Posterior vena cava (tissue), 2 donors: ENCODE results near the gene C1orf52. TPM values are rescaled to one million over a fixed set of nuclear protein-coding genes. Genes with fewer than 3 reads are reported as not detected.

Source experiments
- DNase-seq: peaks from one replicate; pipeline ENCODE4 v3.0.0-alpha.2; 2020; ENCODE audit warnings: low spot score
- intact Hi-C, 2 donors: fragments of 100-400 bp; cut with DNase I; formaldehyde crosslinking; loops; one replicate each; pipeline versions ENCODE4 v1.14.1 to v1.14.2; 2022 to 2023
- total RNA-seq, 2 donors: library from RNA; stranded (reverse); fragmentation: NEBNext Ultra II Directional; extraction: Animal tissue kit (Norgen Biotek cat#: 25700); gene quantifications; one replicate each; pipeline ENCODE4 v1.2.1, GENCODE V29; 2021
- donor health status: DM: yes; HTN: yes; CAD: no.
- donor health status: DM: yes; HTN: yes; CAD: no.

The C1orf52 gene
- total RNA-seq, 2 donors from 2014 or later: 17.5 to 22.9 TPM

DNA sequence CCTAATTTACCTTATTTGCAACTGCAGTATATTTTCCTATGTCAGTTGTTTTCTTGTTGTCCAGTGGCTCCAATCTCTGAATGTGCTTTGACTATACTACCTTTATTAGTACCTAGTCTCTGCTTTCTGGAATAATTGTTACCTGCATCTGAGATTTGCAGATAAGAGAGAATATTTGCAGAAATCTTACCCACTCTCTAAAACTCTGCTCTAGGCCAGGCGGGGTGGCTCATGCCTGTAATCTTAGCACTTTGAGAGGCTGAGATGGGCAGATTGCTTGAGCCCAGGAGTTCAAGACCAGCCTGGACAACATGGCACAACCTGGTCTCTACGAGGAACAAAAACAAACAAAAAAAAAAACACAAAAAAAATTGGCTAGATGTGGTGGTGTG lies 56.6 kb downstream of the C1orf52 start:
- DNase-seq: no peak
- intact Hi-C loops: no loop called here

DNA sequence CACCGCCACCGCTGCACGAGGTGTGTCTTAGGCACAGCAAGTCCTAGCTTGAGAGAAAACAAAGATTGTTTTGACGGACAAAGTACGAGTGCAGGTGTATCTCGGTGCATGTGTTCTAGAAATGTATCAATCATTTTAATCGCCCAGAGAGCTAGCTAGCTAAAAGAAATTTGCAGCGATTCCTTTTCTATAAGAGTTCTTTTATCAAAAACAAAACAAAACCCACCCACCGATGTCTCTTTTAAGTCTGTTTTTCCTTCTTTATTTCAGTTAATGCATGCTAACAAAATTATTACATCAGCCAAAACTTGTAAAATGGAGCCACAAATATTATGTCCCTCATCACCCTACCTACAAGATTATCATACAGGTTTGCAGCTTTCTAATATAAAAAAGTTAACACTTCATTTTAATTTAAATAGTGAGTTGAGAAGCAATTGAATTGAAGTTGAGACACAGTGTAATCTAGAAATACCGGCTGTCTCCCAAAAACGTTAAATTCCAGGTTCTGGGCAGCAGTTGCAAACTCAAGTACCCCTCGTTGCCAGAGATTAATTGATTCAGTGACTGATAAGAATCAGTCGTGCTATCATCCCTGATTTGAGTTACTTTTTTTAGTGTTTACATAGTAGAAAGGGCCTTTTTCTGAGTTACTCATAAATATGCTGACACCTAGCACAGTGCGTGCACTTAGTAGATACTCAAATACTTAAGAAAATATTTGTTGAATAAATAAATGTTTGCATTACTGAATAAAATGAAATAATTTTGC lies 57.2 kb downstream of the C1orf52 start:
- intact Hi-C loops: no loop called here
- no peak for DNase-seq

DNA sequence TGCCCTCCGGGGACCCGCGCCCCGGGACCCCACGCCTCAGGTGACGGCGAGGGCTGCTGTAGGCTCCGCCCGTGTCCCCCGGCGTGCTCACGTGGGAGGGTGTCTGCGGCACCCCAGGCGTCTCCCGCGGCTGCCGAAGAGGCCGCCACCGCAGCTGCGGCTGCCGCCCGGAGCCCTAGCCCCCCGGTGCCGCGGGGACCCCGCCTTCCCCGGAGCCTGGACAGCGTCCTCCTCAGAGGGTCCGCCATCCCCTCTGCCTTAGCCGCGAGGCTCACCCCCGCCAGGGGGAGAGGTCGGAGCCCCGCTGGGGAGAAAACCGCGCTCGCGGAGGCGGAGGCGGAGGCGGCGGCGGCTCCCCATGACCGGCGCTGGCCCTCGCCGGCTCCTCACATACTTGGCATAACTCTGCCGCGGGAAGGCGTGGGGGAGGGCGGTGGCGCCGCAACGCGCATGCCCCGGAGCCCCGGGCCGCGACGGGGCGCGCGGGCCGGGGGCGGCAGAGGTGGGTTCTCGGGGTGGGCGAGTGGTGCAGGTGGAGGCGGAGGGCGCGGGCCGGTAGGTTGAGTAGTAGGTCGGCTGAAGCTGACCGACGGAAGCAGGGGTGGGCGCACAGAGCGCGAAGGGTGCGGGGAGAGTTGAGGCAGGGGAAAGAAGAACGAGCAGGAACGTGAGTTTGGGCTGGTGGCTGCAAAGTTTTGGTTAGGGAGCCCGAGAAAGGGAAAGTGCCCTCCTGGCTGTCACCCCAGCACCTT lies 57.9 kb downstream of the C1orf52 start:
- DNase-seq: peak; percentile 91
- intact Hi-C loops: no loop called here

DNA sequence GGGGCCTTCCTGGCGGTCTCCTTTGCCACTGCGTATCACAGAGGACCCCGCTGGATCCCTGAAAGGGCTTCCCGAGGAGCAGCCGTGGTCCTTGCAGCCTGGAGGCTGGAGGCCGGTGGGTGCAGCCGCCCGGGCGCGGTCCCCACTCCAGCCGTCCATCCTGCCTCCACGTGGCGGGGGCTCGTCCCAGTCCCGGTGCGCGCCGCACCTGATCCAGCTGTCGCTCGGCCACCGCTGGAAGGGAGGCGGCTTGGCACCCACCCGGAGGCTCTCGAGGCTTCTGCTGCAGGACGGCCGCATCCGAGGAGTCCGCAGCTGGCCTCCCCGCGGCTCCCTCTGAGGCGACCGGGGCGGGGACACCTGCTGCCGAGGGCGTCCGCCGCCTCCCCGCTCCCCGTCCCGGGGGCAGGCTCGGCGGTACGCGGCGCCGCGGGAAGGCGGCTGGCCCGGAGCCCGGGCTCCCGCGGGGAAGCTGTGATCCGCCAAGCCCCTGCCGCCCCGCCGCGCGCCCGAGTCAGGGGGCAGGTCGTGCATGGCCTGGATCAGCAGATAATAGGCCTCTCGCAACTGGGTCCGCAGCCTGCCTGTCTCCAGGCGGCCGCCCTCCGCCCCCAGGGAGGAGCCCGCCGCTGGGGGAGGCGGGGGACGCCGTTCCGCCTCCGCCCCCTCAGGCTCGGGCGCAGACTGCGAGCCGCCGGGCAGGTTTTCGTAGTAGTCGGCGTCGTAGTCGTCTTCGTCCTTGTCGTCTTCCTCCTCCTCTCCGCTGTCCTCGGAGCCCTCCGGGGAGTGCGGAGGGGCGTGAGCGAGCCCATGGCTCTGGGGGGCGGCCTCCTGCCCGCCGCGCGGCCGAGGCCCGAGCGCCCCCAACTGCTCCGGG lies 58.8 kb downstream of the C1orf52 start, which contains the start of gene SYDE2:
TSS of gene SYDE2 (minus strand) at position 554 of the 877 bp plus-strand sequence. CDS start at position 534, 20 bp downstream.
- intact Hi-C loops: no loop called here
- peak; percentile 86 for DNase-seq

Other genes starting within 250 kb of the C1orf52 start
- under 1 TPM; 0.38 to 0.46 TPM for gene MCOLN3, start 211.2 kb downstream of the C1orf52 start, total RNA-seq
- 10 to 100 TPM in 1 of 2 donors, 1 to 10 TPM in 1; 7.3 to 11.0 TPM for gene SYDE2, start 58.6 kb downstream of the C1orf52 start, total RNA-seq
- 10 to 100 TPM; 17.0 to 22.1 TPM for gene BCL10, start 17.0 kb upstream of the C1orf52 start, total RNA-seq
- gene DDAH1, start 205.5 kb upstream of the C1orf52 start, total RNA-seq: 10 to 100 TPM; 31.8 to 46.1 TPM